ENCODE results near the gene XYLT1. TPM values are rescaled to one million over a fixed set of nuclear protein-coding genes. Genes with fewer than 3 reads are reported as not detected.
A peak's percentile ranks its signal among the peaks of the same experiment; 100 is the strongest.

XYLT1 gene
- total RNA-seq, 2 donors from 2014 or later, result 6.0 to 15.2 TPM

- H3K27ac ChIP-seq, result no peak overlapping the region
- ATAC-seq, result no peak
- TF ChIP-seq, protein P1, sequence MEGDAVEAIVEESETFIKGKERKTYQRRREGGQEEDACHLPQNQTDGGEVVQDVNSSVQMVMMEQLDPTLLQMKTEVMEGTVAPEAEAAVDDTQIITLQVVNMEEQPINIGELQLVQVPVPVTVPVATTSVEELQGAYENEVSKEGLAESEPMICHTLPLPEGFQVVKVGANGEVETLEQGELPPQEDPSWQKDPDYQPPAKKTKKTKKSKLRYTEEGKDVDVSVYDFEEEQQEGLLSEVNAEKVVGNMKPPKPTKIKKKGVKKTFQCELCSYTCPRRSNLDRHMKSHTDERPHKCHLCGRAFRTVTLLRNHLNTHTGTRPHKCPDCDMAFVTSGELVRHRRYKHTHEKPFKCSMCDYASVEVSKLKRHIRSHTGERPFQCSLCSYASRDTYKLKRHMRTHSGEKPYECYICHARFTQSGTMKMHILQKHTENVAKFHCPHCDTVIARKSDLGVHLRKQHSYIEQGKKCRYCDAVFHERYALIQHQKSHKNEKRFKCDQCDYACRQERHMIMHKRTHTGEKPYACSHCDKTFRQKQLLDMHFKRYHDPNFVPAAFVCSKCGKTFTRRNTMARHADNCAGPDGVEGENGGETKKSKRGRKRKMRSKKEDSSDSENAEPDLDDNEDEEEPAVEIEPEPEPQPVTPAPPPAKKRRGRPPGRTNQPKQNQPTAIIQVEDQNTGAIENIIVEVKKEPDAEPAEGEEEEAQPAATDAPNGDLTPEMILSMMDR (IDR thresholded peaks at IDR 0.05), result no peak
- no peak for TF ChIP-seq POLR2A (IDR thresholded peaks at IDR 0.05)
- intact Hi-C loops (cut with DNase I), result no loop called here
- 86 to 91% methylated on average over 6 of the region's 6 CpGs for WGBS, 2 donors
- no peaks in the 10 kb centered on the region for H3K36me3 ChIP-seq (replicated peaks in 1 of 2; ENCODE audit: insufficient read depth in 1 of 2, low read depth in 2 of 2)
- DNase-seq, result no peak
- H3K27me3 ChIP-seq, result no peaks in the 10 kb centered on the region
- H3K4me3 ChIP-seq, result no peak overlapping the region
- H3K9me3 ChIP-seq, result no peaks in the 10 kb centered on the region
- peaks cover 7% of the 10 kb centered on the region for H3K4me1 ChIP-seq
Measured at GRCh38 chr16:17176199-17176598, 294.6 kb downstream of the XYLT1 start.

DNA sequence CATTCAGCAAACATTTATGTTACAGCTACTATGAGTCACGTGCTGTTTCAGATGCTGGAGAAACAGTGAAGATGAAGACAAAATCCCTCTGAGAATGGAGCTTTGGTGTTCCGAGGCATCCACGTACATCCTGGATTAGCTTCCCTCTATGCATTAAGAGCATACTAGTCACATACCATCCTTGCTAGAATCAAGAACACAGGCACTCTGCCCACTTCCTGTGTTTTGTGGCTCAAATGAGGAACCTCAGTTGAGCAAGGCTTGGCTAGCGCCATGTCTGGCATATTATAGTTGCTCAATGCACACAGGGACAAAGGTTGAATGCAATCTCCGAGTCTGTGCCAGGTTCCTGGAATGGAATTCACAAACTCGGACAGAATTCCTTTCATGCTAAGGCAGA is 297.5 kb downstream of the XYLT1 start:
- peak overlapping the region in 1 of 4 donors; percentile 31 for H3K27ac ChIP-seq
- no peaks in the 10 kb centered on the region for H3K9me3 ChIP-seq
- ATAC-seq (no peak), DNase-seq (peak in 3 of 4 donors; percentile 15 to 78 (median 34))
- H3K4me3 ChIP-seq, result no peak overlapping the region
- 57 to 79% methylated on average over 6 of the region's 6 CpGs for WGBS, 2 donors
- no peak for TF ChIP-seq POLR2A (IDR thresholded peaks at IDR 0.05)
- TF ChIP-seq, protein P1 (IDR thresholded peaks at IDR 0.05), result no peak
- no peaks in the 10 kb centered on the region for H3K27me3 ChIP-seq
- H3K4me1 ChIP-seq, result peaks cover 10% of the 10 kb centered on the region
- intact Hi-C loops (cut with DNase I), result no loop called here
- H3K36me3 ChIP-seq (replicated peaks in 1 of 2; ENCODE audit: insufficient read depth in 1 of 2, low read depth in 2 of 2), result no peaks in the 10 kb centered on the region

GRCh38 chr16:17171250-17172143 is 299.3 kb downstream of the XYLT1 start:
- peak; percentile 19 to 35 (median 28) for DNase-seq
- peak overlapping the region in 1 of 4 donors; percentile 33 for H3K27ac ChIP-seq
- no peaks in the 10 kb centered on the region for H3K36me3 ChIP-seq (replicated peaks in 1 of 2; ENCODE audit: insufficient read depth in 1 of 2, low read depth in 2 of 2)
- H3K4me1 ChIP-seq, result peaks cover 10% of the 10 kb centered on the region
- H3K4me3 ChIP-seq, result no peak overlapping the region
- no peaks in the 10 kb centered on the region for H3K9me3 ChIP-seq
- intact Hi-C loops (cut with DNase I), result no loop called here
- no peak for ATAC-seq
- no peaks in the 10 kb centered on the region for H3K27me3 ChIP-seq
- WGBS, 2 donors, result 20 to 23% methylated on average over 8 of the region's 8 CpGs
- TF ChIP-seq POLR2A (IDR thresholded peaks at IDR 0.05), result no peak

- no peak overlapping the region for H3K4me3 ChIP-seq
- no peaks in the 10 kb centered on the region for H3K27me3 ChIP-seq
- H3K9me3 ChIP-seq, result no peaks in the 10 kb centered on the region
- intact Hi-C loops (cut with DNase I), result no loop called here
- DNase-seq (no peak), ATAC-seq (no peak)
- 84 to 91% methylated on average over 3 of the region's 3 CpGs for WGBS, 2 donors
- H3K4me1 ChIP-seq, result peaks cover 10% of the 10 kb centered on the region
- no peak overlapping the region for H3K27ac ChIP-seq
- no peak for TF ChIP-seq POLR2A (IDR thresholded peaks at IDR 0.05)
- TF ChIP-seq, protein P1 (IDR thresholded peaks at IDR 0.05), result no peak
- H3K36me3 ChIP-seq (replicated peaks in 1 of 2; ENCODE audit: insufficient read depth in 1 of 2, low read depth in 2 of 2), result no peaks in the 10 kb centered on the region
Measured at GRCh38 chr16:17170435-17170834, 300.3 kb downstream of the XYLT1 start.

DNA sequence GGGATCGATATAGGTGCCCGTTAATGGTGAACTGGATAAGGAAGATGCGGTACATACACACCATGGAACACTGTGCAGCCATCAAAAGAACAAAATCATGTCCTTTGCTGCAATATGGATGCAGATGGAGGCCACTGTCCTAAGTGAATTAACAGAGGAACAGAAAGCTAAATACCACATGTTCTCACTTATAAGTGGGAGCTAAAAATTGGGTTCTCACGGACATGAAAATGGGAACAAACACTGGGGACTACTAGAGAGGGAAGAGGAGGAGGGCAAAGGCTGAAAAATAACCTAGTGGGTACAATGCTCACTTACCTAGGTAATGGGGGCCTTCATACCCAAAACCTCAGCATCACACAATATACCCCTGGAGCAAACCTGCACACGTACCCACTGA is 302.6 kb downstream of the XYLT1 start:
- Histone ChIP-seq H3K4me3 (no peak overlapping the region), H3K4me1 (peaks cover 10% of the 10 kb centered on the region), H3K9me3 (no peaks in the 10 kb centered on the region), H3K27me3 (no peaks in the 10 kb centered on the region), H3K27ac (no peak overlapping the region), H3K36me3 (replicated peaks in 1 of 2; ENCODE audit: insufficient read depth in 1 of 2, low read depth in 2 of 2) (no peaks in the 10 kb centered on the region)
- TF ChIP-seq POLR2A (IDR thresholded peaks at IDR 0.05), result no peak
- TF ChIP-seq, protein P1 (IDR thresholded peaks at IDR 0.05), result no peak
- WGBS, 2 donors, result 94 to 95% methylated on average over 5 of the region's 5 CpGs
- no peak for DNase-seq
- ATAC-seq, result no peak
- intact Hi-C loops (cut with DNase I), result loop anchor here (10.0 kb wide), 1 partner anchor 83 kb away; no protein-coding TSS in a partner anchor
